Stimulated activated effector memory CD8-positive, alpha-beta T cell treated with anti-CD3 and anti-CD28 coated beads, Interleukin-12 subunit alpha, Interleukin-12 subunit beta, amount 100 ng/mL, for 72 hours (primary cell): ENCODE data around the gene DNAH14.
"Not testable (repeated sequence)": the region's sequence is repeated elsewhere in the genome, so short reads cannot be mapped to it uniquely, and the experiment has no call there.

Experiments used
- ATAC-seq: fragments of 150-1000 bp; cut with Tn5 transposase; 2 replicates; pipeline ENCODE4 v1.10.0; 2021
- DNase-seq, 2 donors: peaks; one replicate each; pipeline ENCODE4 v3.0.0; 2021 to 2022; ENCODE audit warnings: low spot score in 2 of 2
- H3K27ac Mint-ChIP-seq: one replicate; pipeline ENCODE4 v1.8.0; 2022; ENCODE audit warnings: mild to moderate bottlenecking, mixed read lengths
- H3K36me3 Mint-ChIP-seq: one replicate; pipeline ENCODE4 v1.8.0; 2022; ENCODE audit warnings: mild to moderate bottlenecking, mixed read lengths
- H3K4me1 Mint-ChIP-seq: one replicate; pipeline ENCODE4 v1.8.0; 2022; ENCODE audit warnings: mixed read lengths
- H3K4me3 Mint-ChIP-seq: one replicate; pipeline ENCODE4 v1.8.0; 2022; ENCODE audit warnings: mild to moderate bottlenecking, mixed read lengths
- H3K9me3 Mint-ChIP-seq: one replicate; pipeline ENCODE4 v1.8.0; 2022; ENCODE audit warnings: mixed read lengths

DNAH14 gene

GRCh38 chr1:225131869-225132268 is 202.4 kb downstream of the DNAH14 start:
- no peaks in the 10 kb centered on the region for H3K4me1 Mint-ChIP-seq
- DNase-seq (no peak), ATAC-seq (no peak)
- H3K4me3 Mint-ChIP-seq = no peak overlapping the region
- H3K9me3 Mint-ChIP-seq = peaks cover 9% of the 10 kb centered on the region
- H3K27ac Mint-ChIP-seq = no peak overlapping the region
- no peaks in the 10 kb centered on the region for H3K36me3 Mint-ChIP-seq

GRCh38 chr1:225137976-225138375 is 208.5 kb downstream of the DNAH14 start:
- DNase-seq = no peak
- peak; percentile 36 for ATAC-seq
- H3K27ac Mint-ChIP-seq = no peak overlapping the region
- no peaks in the 10 kb centered on the region for H3K4me1 Mint-ChIP-seq
- no peaks in the 10 kb centered on the region for H3K36me3 Mint-ChIP-seq
- H3K9me3 Mint-ChIP-seq = peaks cover 9% of the 10 kb centered on the region
- no peak overlapping the region for H3K4me3 Mint-ChIP-seq

GRCh38 chr1:225143001-225143400 is 213.5 kb downstream of the DNAH14 start:
- ATAC-seq (no peak), DNase-seq (no peak)
- Mint-ChIP-seq H3K9me3 (peaks cover 2% of the 10 kb centered on the region), H3K36me3 (no peaks in the 10 kb centered on the region), H3K4me3 (no peak overlapping the region), H3K27ac (no peak overlapping the region), H3K4me1 (no peaks in the 10 kb centered on the region)

GRCh38 chr1:225146478-225146877 is 217.0 kb downstream of the DNAH14 start:
- DNase-seq (no peak), ATAC-seq (peak; percentile 31)
- no peaks in the 10 kb centered on the region for H3K4me1 Mint-ChIP-seq
- no peak overlapping the region for H3K4me3 Mint-ChIP-seq
- no peak overlapping the region for H3K27ac Mint-ChIP-seq
- no peaks in the 10 kb centered on the region for H3K36me3 Mint-ChIP-seq
- no peaks in the 10 kb centered on the region for H3K9me3 Mint-ChIP-seq

- H3K36me3 Mint-ChIP-seq, H3K9me3 Mint-ChIP-seq, H3K27ac Mint-ChIP-seq, DNase-seq, ATAC-seq, H3K4me1 Mint-ChIP-seq, H3K4me3 Mint-ChIP-seq: not testable (repeated sequence)
Measured at GRCh38 chr1:225147791-225148190, 218.3 kb downstream of the DNAH14 start.

- Mint-ChIP-seq H3K4me3 (no peak overlapping the region), H3K27ac (no peak overlapping the region), H3K36me3 (no peaks in the 10 kb centered on the region), H3K9me3 (no peaks in the 10 kb centered on the region), H3K4me1 (no peaks in the 10 kb centered on the region)
- ATAC-seq (no peak), DNase-seq (no peak)
Measured at GRCh38 chr1:225152061-225152460, 222.6 kb downstream of the DNAH14 start.

GRCh38 chr1:225155555-225155954 is 226.1 kb downstream of the DNAH14 start:
- H3K4me1 Mint-ChIP-seq = no peaks in the 10 kb centered on the region
- no peak overlapping the region for H3K27ac Mint-ChIP-seq
- H3K4me3 Mint-ChIP-seq = no peak overlapping the region
- H3K9me3 Mint-ChIP-seq = no peaks in the 10 kb centered on the region
- H3K36me3 Mint-ChIP-seq = no peaks in the 10 kb centered on the region
- ATAC-seq (no peak), DNase-seq (no peak)

GRCh38 chr1:225156254-225156653 is 226.8 kb downstream of the DNAH14 start:
- Mint-ChIP-seq H3K36me3 (no peaks in the 10 kb centered on the region), H3K4me1 (no peaks in the 10 kb centered on the region), H3K4me3 (no peak overlapping the region), H3K9me3 (no peaks in the 10 kb centered on the region), H3K27ac (no peak overlapping the region)
- ATAC-seq (no peak), DNase-seq (no peak)

GRCh38 chr1:225158291-225158690 is 228.8 kb downstream of the DNAH14 start:
- ATAC-seq (no peak), DNase-seq (no peak)
- H3K4me3 Mint-ChIP-seq = no peak overlapping the region
- H3K4me1 Mint-ChIP-seq = no peaks in the 10 kb centered on the region
- no peaks in the 10 kb centered on the region for H3K36me3 Mint-ChIP-seq
- H3K27ac Mint-ChIP-seq = no peak overlapping the region
- no peaks in the 10 kb centered on the region for H3K9me3 Mint-ChIP-seq

- Mint-ChIP-seq H3K4me3 (no peak overlapping the region), H3K36me3 (no peaks in the 10 kb centered on the region), H3K9me3 (no peaks in the 10 kb centered on the region), H3K27ac (no peak overlapping the region), H3K4me1 (no peaks in the 10 kb centered on the region)
- DNase-seq = no peak
- ATAC-seq = no peak
Measured at GRCh38 chr1:225159793-225160192, 230.3 kb downstream of the DNAH14 start.

GRCh38 chr1:225177409-225177808 is 247.9 kb downstream of the DNAH14 start:
- peaks cover 21% of the 10 kb centered on the region for H3K9me3 Mint-ChIP-seq
- not testable (repeated sequence) for H3K4me3 Mint-ChIP-seq, ATAC-seq, H3K4me1 Mint-ChIP-seq, DNase-seq, H3K36me3 Mint-ChIP-seq, H3K27ac Mint-ChIP-seq

GRCh38 chr1:225179686-225180085 is 250.2 kb downstream of the DNAH14 start:
- Mint-ChIP-seq H3K27ac (no peak overlapping the region), H3K9me3 (peaks cover 21% of the 10 kb centered on the region), H3K36me3 (no peaks in the 10 kb centered on the region), H3K4me3 (no peak overlapping the region), H3K4me1 (no peaks in the 10 kb centered on the region)
- no peak for ATAC-seq
- DNase-seq = no peak

GRCh38 chr1:225182716-225183115 is 253.2 kb downstream of the DNAH14 start:
- Mint-ChIP-seq H3K4me3 (no peak overlapping the region), H3K4me1 (no peaks in the 10 kb centered on the region), H3K36me3 (no peaks in the 10 kb centered on the region), H3K9me3 (peaks cover 15% of the 10 kb centered on the region), H3K27ac (no peak overlapping the region)
- DNase-seq (no peak), ATAC-seq (no peak)

- peaks cover 14% of the 10 kb centered on the region for H3K9me3 Mint-ChIP-seq
Measured at GRCh38 chr1:225191199-225191753, 261.8 kb downstream of the DNAH14 start.

GRCh38 chr1:225201447-225201846 is 272.0 kb downstream of the DNAH14 start:
- no peaks in the 10 kb centered on the region for H3K36me3 Mint-ChIP-seq
- no peak for ATAC-seq
- no peaks in the 10 kb centered on the region for H3K4me1 Mint-ChIP-seq
- no peak overlapping the region for H3K4me3 Mint-ChIP-seq
- no peak for DNase-seq
- H3K9me3 Mint-ChIP-seq = no peaks in the 10 kb centered on the region
- H3K27ac Mint-ChIP-seq = no peak overlapping the region

More at GRCh38 chr1:225191199-225191753, 261.8 kb downstream of the DNAH14 start:
- ATAC-seq = no peak
- no peaks in the 10 kb centered on the region for H3K4me1 Mint-ChIP-seq
- H3K36me3 Mint-ChIP-seq = no peaks in the 10 kb centered on the region
- DNase-seq = no peak
- no peak overlapping the region for H3K4me3 Mint-ChIP-seq
- H3K27ac Mint-ChIP-seq = no peak overlapping the region

GRCh38 chr1:225207791-225208190 is 278.3 kb downstream of the DNAH14 start:
- H3K9me3 Mint-ChIP-seq = peaks cover 7% of the 10 kb centered on the region
- no peak for DNase-seq
- no peaks in the 10 kb centered on the region for H3K4me1 Mint-ChIP-seq
- ATAC-seq = no peak
- H3K27ac Mint-ChIP-seq = no peak overlapping the region
- H3K36me3 Mint-ChIP-seq = no peaks in the 10 kb centered on the region
- H3K4me3 Mint-ChIP-seq = no peak overlapping the region

GRCh38 chr1:225209153-225209552 is 279.7 kb downstream of the DNAH14 start:
- no peak for DNase-seq
- peaks cover 7% of the 10 kb centered on the region for H3K9me3 Mint-ChIP-seq
- H3K4me3 Mint-ChIP-seq = no peak overlapping the region
- no peaks in the 10 kb centered on the region for H3K4me1 Mint-ChIP-seq
- no peak overlapping the region for H3K27ac Mint-ChIP-seq
- no peak for ATAC-seq
- no peaks in the 10 kb centered on the region for H3K36me3 Mint-ChIP-seq
